HEK293 (cell line): ENCODE results near the gene ARCN1.

Experiments
- CTCF ChIA-PET: fragments of 350-600 bp; formaldehyde crosslinking; extraction: SDS; loops from one replicate; lab custom pipeline; 2021; ENCODE audit warnings: antibody characterized with exemption; lab: Yijun Ruan, JAX
- POLR2A ChIA-PET: fragments of 300-600 bp; formaldehyde crosslinking; extraction: SDS; loops from one replicate; lab custom pipeline; 2020; ENCODE audit warnings: antibody characterized with exemption, inconsistent platforms; lab: Yijun Ruan, JAX
- H3K27ac ChIP-seq: fragments of 200-500 bp; sonication (Bioruptor generic); 2 replicates; pipeline ENCODE4 v1.5.1; 2014; ENCODE audit warnings: low read depth, low read length, control low read depth, inconsistent platforms; ENCODE audit errors: extremely low read depth
- H3K36me3 ChIP-seq, 2 experiments: fragments of 200-500 bp in 1 of 2; sonication (Bioruptor generic) in 1 of 2; 1 replicate in 1 of 2; 2 replicates in 1 of 2; pipeline ENCODE4 v1.5.1; 2014 to 2017; ENCODE audit warnings: inconsistent platforms in 2 of 2, low read length in 2 of 2; ENCODE audit not compliant: control insufficient read depth in 2 of 2, insufficient read depth in 1 of 2
- H3K4me1 ChIP-seq: fragments of 200-500 bp; sonication (Bioruptor generic); 2 replicates; pipeline ENCODE4 v1.5.1; 2014; ENCODE audit warnings: mild to moderate bottlenecking, low read length, inconsistent platforms; ENCODE audit not compliant: control insufficient read depth, insufficient read depth
- H3K4me3 ChIP-seq: 2 replicates; pipeline ENCODE4 v1.5.1; 2011; ENCODE audit warnings: low read depth, mild to moderate bottlenecking, control low read depth, low read length, moderate library complexity
- H3K9me3 ChIP-seq: fragments of 200-500 bp; sonication (Bioruptor generic); 2 replicates; pipeline ENCODE4 v1.5.1; 2014; ENCODE audit warnings: low read depth, low read length, inconsistent platforms; ENCODE audit not compliant: control insufficient read depth, insufficient read depth
- GLIS1 ChIP-seq: fragments of 450-650 bp; formaldehyde crosslinking; IDR thresholded peaks from 2 replicates; pipeline ENCODE4 v1.5.1; 2016; ENCODE audit warnings: missing biosample characterization, missing genetic modification characterization
- HOXA7 ChIP-seq: sonication (generic); formaldehyde crosslinking; IDR thresholded peaks from 2 replicates; pipeline ENCODE4 v1.8.1; 2022; ENCODE audit warnings: missing genetic modification reagents, borderline replicate concordance
- MYNN ChIP-seq: fragments of 450-650 bp; formaldehyde crosslinking; IDR thresholded peaks from 2 replicates; pipeline ENCODE4 v1.5.1; 2016; ENCODE audit warnings: missing biosample characterization, missing genetic modification characterization, borderline replicate concordance
- PATZ1 ChIP-seq: fragments of 450-650 bp; formaldehyde crosslinking; IDR thresholded peaks from 2 replicates; pipeline ENCODE4 v1.5.1; 2016; ENCODE audit warnings: missing biosample characterization, missing genetic modification characterization
- PRDM1 ChIP-seq: fragments of 450-650 bp; formaldehyde crosslinking; IDR thresholded peaks from 2 replicates; pipeline ENCODE4; 2016; ENCODE audit warnings: missing biosample characterization, missing genetic modification characterization
- PRDM2 ChIP-seq: fragments of 450-650 bp; formaldehyde crosslinking; IDR thresholded peaks from 2 replicates; pipeline ENCODE4 v1.5.1; 2016; ENCODE audit warnings: missing biosample characterization, missing genetic modification characterization, borderline replicate concordance
- SALL2 ChIP-seq: fragments of 450-650 bp; formaldehyde crosslinking; IDR thresholded peaks from 2 replicates; pipeline ENCODE4 v1.5.0; 2017; ENCODE audit warnings: missing biosample characterization, mild to moderate bottlenecking, missing genetic modification characterization, borderline replicate concordance
- SCRT2 ChIP-seq: fragments of 450-650 bp; formaldehyde crosslinking; IDR thresholded peaks from 2 replicates; pipeline ENCODE4 v1.5.1; 2016; ENCODE audit warnings: missing biosample characterization, missing genetic modification characterization
- SP7 ChIP-seq: fragments of 450-650 bp; formaldehyde crosslinking; IDR thresholded peaks from 2 replicates; pipeline ENCODE4 v1.5.1; 2016; ENCODE audit warnings: missing biosample characterization, missing genetic modification characterization
- YY1 ChIP-seq: fragments of 450-650 bp; formaldehyde crosslinking; IDR thresholded peaks from 2 replicates; pipeline ENCODE4 v1.5.1; 2018; ENCODE audit warnings: missing biosample characterization, missing genetic modification characterization
- YY2 ChIP-seq: fragments of 450-650 bp; formaldehyde crosslinking; IDR thresholded peaks from 2 replicates; pipeline ENCODE4 v1.5.1; 2016; ENCODE audit warnings: missing biosample characterization, missing genetic modification characterization
- ZBTB21 ChIP-seq: fragments of 450-650 bp; formaldehyde crosslinking; IDR thresholded peaks from 2 replicates; pipeline ENCODE4 v1.5.1; 2017; ENCODE audit warnings: missing biosample characterization, missing genetic modification characterization
- ZEB2 ChIP-seq: fragments of 450-650 bp; formaldehyde crosslinking; IDR thresholded peaks from 2 replicates; pipeline ENCODE4 v1.5.1; 2016; ENCODE audit warnings: missing biosample characterization, missing genetic modification characterization
- ZNF121 ChIP-seq: fragments of 450-650 bp; formaldehyde crosslinking; IDR thresholded peaks from 2 replicates; pipeline ENCODE4 v1.5.1; 2016; ENCODE audit warnings: missing biosample characterization, missing genetic modification characterization
- ZNF24 ChIP-seq: fragments of 450-650 bp; formaldehyde crosslinking; IDR thresholded peaks from 2 replicates; pipeline ENCODE4 v1.5.1; 2016; ENCODE audit warnings: missing biosample characterization, missing genetic modification characterization
- ZNF248 ChIP-seq: fragments of 450-650 bp; formaldehyde crosslinking; IDR thresholded peaks from 2 replicates; pipeline ENCODE4 v1.5.1; 2017; ENCODE audit warnings: missing biosample characterization, missing genetic modification characterization
- ZNF292 ChIP-seq: fragments of 450-650 bp; formaldehyde crosslinking; IDR thresholded peaks from 2 replicates; pipeline ENCODE4 v1.5.1; 2016; ENCODE audit warnings: low read depth, missing biosample characterization, missing genetic modification characterization, borderline replicate concordance
- ZNF335 ChIP-seq: fragments of 450-650 bp; formaldehyde crosslinking; conservative IDR thresholded peaks from 2 replicates; pipeline ENCODE4 v1.5.1; 2016; ENCODE audit warnings: missing biosample characterization, missing genetic modification characterization
- ZNF398 ChIP-seq: fragments of 450-650 bp; formaldehyde crosslinking; IDR thresholded peaks from 2 replicates; pipeline ENCODE4 v1.5.1; 2017; ENCODE audit warnings: missing biosample characterization, missing genetic modification characterization
- ZNF621 ChIP-seq: fragments of 450-650 bp; formaldehyde crosslinking; IDR thresholded peaks from 2 replicates; pipeline ENCODE4 v1.5.1; 2017; ENCODE audit warnings: missing biosample characterization, missing genetic modification characterization
- ZNF623 ChIP-seq: fragments of 450-650 bp; formaldehyde crosslinking; IDR thresholded peaks from 2 replicates; pipeline ENCODE4 v1.5.1; 2016; ENCODE audit warnings: missing biosample characterization, missing genetic modification characterization
- ZNF792 ChIP-seq: fragments of 450-650 bp; formaldehyde crosslinking; IDR thresholded peaks from 2 replicates; pipeline ENCODE4 v1.5.1; 2016; ENCODE audit warnings: missing biosample characterization, missing genetic modification characterization

Gene ARCN1

GRCh38 chr11:118529584-118530175 is 42.5 kb upstream of the ARCN1 start (continued):
- no peak for TF ChIP-seq ZNF398 (tag by site-specific recombination)
- TF ChIP-seq SALL2: no peak
- peak; percentile 78 for TF ChIP-seq PRDM1 (tag by site-specific recombination)

GRCh38 chr11:118530180-118530682 is 42.0 kb upstream of the ARCN1 start:
- H3K27ac ChIP-seq: peak overlapping the region; percentile 74; the same call in 1 of the 2 replicates
- no peak for TF ChIP-seq YY2 (tag by site-specific recombination)
- no peak for TF ChIP-seq YY1 (tag by site-specific recombination)
- TF ChIP-seq PRDM2: no peak
- TF ChIP-seq PATZ1 (tag by site-specific recombination): no peak
- TF ChIP-seq ZEB2 (tag by site-specific recombination): 0 out of 2 replicates have a peak, but pooled peaks have one; percentile 12
- TF ChIP-seq GLIS1: no peak
- peak; percentile 54; the same call in 1 of the 2 replicates for TF ChIP-seq SCRT2 (tag by site-specific recombination)
- no peak for TF ChIP-seq ZNF24 (tag by site-specific recombination)
- TF ChIP-seq ZNF121 (tag by site-specific recombination): no peak
- no peak for TF ChIP-seq MYNN (tag by site-specific recombination)
- no peak for TF ChIP-seq ZNF792 (tag by site-specific recombination)
- no peak for TF ChIP-seq ZBTB21 (tag by site-specific recombination)
- peak; percentile 53 for TF ChIP-seq SP7 (tag by site-specific recombination)
- TF ChIP-seq ZNF335: peak; percentile 42
- TF ChIP-seq HOXA7 (CRISPR knock-in tag): no peak
- no peak for TF ChIP-seq ZNF621
- no peak for TF ChIP-seq ZNF623
- TF ChIP-seq ZNF292 (tag by site-specific recombination): no peak
- no peak for TF ChIP-seq ZNF248 (tag by site-specific recombination)
- POLR2A ChIA-PET: interaction anchor here (1.0 to 1.2 kb wide), 2 partner anchors 20 to 43 kb away, joined by 3 read pairs; no protein-coding TSS in a partner anchor
- H3K4me1 ChIP-seq: no peaks in the 10 kb centered on the region
- no peaks in the 10 kb centered on the region for H3K9me3 ChIP-seq
- peak overlapping the region; percentile 64 for H3K4me3 ChIP-seq
- CTCF ChIA-PET: no interaction called here
- H3K36me3 ChIP-seq: peaks cover 0 to 50% of the 10 kb centered on the region in 2 experiments; a peak in 1 of 3 replicates
